ENCODE data around the gene C16orf90. TPM values are rescaled to one million over a fixed set of nuclear protein-coding genes. Genes with fewer than 3 reads are reported as not detected.
"Not testable (repeated sequence)": the region's sequence is repeated elsewhere in the genome, so short reads cannot be mapped to it uniquely, and the experiment has no call there.

C16orf90 gene
- total and polyA plus RNA-seq, 5 donors from 2014 or later, result not detected

DNA sequence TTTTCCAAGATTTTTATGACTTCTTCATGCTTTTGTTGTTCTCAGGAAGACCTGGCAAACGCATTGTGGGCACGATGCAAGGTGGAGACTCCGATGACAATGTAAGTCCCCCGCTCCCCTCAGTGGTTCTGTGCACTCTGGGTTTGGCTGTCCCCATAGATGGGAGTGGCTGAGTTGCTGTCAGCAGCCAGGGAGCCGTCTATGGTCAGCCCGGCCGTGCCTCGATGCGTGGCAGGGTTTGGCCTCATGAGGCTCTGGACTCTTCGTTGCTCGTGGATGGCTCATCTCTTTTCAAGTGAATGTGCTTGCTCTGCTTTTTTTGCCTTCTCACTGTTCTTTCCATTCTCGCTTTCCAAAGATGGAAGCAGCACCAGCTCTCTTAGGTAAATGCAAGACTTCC, 37.5 kb upstream of the C16orf90 start:
- no peak overlapping the region for H3K27ac ChIP-seq (ENCODE audit: insufficient read depth, low read length, poor library complexity, severe bottlenecking)
- no peak for ATAC-seq (ENCODE audit: low read depth in 2 of 2)
- H3K36me3 Mint-ChIP-seq, result peaks cover 17% of the 10 kb centered on the region

DNA sequence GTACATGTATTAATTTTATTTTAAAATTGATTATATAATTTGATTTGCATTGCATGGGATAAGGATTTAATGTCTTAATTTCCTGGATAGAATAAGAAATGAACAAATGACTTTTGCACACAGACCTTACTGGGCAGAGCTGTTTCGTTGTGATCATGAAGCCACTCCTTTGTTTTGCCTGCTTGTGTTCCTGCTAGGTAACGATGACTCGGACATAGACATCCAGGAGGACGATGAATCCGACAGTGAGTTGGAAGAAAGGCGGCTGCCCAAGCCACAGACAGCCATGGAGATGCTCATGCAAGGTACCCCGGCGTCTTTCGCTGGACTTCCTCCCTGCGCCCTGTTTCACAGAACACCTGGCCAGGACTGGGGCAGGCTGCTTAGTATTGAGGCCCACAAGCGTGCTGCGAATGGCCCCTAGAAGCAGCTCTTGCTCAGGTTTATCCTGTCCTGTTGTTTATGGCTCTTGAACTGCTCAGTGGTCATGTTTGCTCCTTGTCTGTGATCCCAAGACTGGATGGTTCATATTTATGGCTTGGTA, 35.2 kb upstream of the C16orf90 start:
- H3K9me3 ChIP-seq (ENCODE audit: control insufficient read depth in 2 of 2, low read length in 2 of 2), result no peaks in the 10 kb centered on the region
- no peaks in the 10 kb centered on the region for H3K27me3 ChIP-seq (ENCODE audit: control insufficient read depth, insufficient read depth, low read length)
- H3K4me1 ChIP-seq (ENCODE audit: control insufficient read depth, insufficient read depth, low read length, poor library complexity, severe bottlenecking), result no peaks in the 10 kb centered on the region
- Mint-ChIP-seq H3K27me3 (no peaks in the 10 kb centered on the region), H3K36me3 (peaks cover 14% of the 10 kb centered on the region), H3K27ac (no peak overlapping the region), H3K4me1 (peaks cover 0 to 22% (median 6%) of the 10 kb centered on the region in 4 donors), H3K4me3 (no peak overlapping the region), H3K9me3 (no peaks in the 10 kb centered on the region)
- DNase-seq (no peak), ATAC-seq (ENCODE audit: low read depth in 2 of 2) (no peak)
- no peak overlapping the region for H3K4me3 ChIP-seq (ENCODE audit: low read depth, low read length)
- H3K27ac ChIP-seq (ENCODE audit: insufficient read depth, low read length, poor library complexity, severe bottlenecking), result no peak overlapping the region
- H3K36me3 ChIP-seq (ENCODE audit: control insufficient read depth, insufficient read depth, low read length), result peaks cover 18% of the 10 kb centered on the region

More for the DNA sequence above, 37.5 kb upstream of the C16orf90 start:
- Histone ChIP-seq H3K27me3 (ENCODE audit: control insufficient read depth, insufficient read depth, low read length) (no peaks in the 10 kb centered on the region), H3K36me3 (ENCODE audit: control insufficient read depth, insufficient read depth, low read length) (peaks cover 11% of the 10 kb centered on the region), H3K4me1 (ENCODE audit: control insufficient read depth, insufficient read depth, low read length, poor library complexity, severe bottlenecking) (no peaks in the 10 kb centered on the region), H3K9me3 (ENCODE audit: control insufficient read depth in 2 of 2, low read length in 2 of 2) (no peaks in the 10 kb centered on the region), H3K4me3 (ENCODE audit: low read depth, low read length) (no peak overlapping the region)
- peak overlapping the region in 1 of 3 donors; percentile 20 for H3K27ac Mint-ChIP-seq
- H3K4me3 Mint-ChIP-seq, result no peak overlapping the region
- H3K27me3 Mint-ChIP-seq, result no peaks in the 10 kb centered on the region
- DNase-seq, result no peak
- H3K4me1 Mint-ChIP-seq, result peaks cover 0 to 18% (median 4%) of the 10 kb centered on the region in 4 donors
- H3K9me3 Mint-ChIP-seq, result no peaks in the 10 kb centered on the region

DNA sequence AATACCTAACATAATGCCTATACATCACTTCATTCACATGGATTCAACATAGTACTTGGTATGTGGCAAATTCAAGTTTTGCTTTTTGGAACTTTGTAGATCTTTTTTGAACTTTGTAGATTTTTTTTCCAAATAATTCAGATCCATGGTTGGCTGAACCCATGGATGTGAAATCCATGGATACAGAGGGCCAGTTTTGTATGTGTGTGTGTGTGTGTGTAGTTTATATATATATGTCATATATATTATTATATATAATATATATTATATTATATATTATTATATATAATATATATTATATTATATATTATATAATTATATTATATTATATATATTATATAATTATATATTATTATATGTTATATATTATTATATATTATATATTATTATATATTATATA, 33.9 kb upstream of the C16orf90 start:
- Mint-ChIP-seq H3K27ac (no peak overlapping the region), H3K4me1 (peaks cover 0 to 14% (median 4%) of the 10 kb centered on the region in 4 donors), H3K36me3 (peaks cover 21% of the 10 kb centered on the region), H3K27me3 (no peaks in the 10 kb centered on the region), H3K4me3 (no peak overlapping the region), H3K9me3 (no peaks in the 10 kb centered on the region)
- no peaks in the 10 kb centered on the region for H3K9me3 ChIP-seq (ENCODE audit: control insufficient read depth in 2 of 2, low read length in 2 of 2)
- no peaks in the 10 kb centered on the region for H3K27me3 ChIP-seq (ENCODE audit: control insufficient read depth, insufficient read depth, low read length)
- H3K4me3 ChIP-seq (ENCODE audit: low read depth, low read length), result no peak overlapping the region
- peaks cover 25% of the 10 kb centered on the region for H3K36me3 ChIP-seq (ENCODE audit: control insufficient read depth, insufficient read depth, low read length)
- no peaks in the 10 kb centered on the region for H3K4me1 ChIP-seq (ENCODE audit: control insufficient read depth, insufficient read depth, low read length, poor library complexity, severe bottlenecking)
- no peak for ATAC-seq (ENCODE audit: low read depth in 2 of 2)
- DNase-seq, result no peak
- no peak overlapping the region for H3K27ac ChIP-seq (ENCODE audit: insufficient read depth, low read length, poor library complexity, severe bottlenecking)

DNA sequence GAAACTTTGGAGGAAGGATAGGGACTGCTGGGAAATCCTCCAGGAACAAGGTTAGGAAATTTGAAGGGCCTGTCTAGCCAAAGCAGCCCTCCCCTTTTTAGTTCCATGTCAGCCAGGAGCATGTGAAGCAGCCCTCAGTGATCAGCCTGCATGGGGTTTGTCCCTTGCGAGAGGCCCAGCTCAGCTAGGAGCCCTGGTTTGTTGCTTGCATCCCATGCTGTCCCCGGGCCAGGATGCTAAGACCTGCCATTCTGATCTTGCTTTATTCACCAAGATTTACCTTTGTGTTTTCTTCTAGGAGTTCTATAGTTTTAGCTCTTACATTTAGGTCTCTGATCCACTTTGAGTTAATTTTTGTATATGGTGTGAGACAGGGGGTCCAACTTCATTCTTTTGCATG, 33.1 kb upstream of the C16orf90 start:
- no peaks in the 10 kb centered on the region for H3K27me3 Mint-ChIP-seq
- ATAC-seq (ENCODE audit: low read depth in 2 of 2) (no peak), DNase-seq (no peak)
- Histone ChIP-seq H3K9me3 (ENCODE audit: control insufficient read depth in 2 of 2, low read length in 2 of 2) (no peaks in the 10 kb centered on the region), H3K4me1 (ENCODE audit: control insufficient read depth, insufficient read depth, low read length, poor library complexity, severe bottlenecking) (no peaks in the 10 kb centered on the region), H3K4me3 (ENCODE audit: low read depth, low read length) (no peak overlapping the region), H3K27me3 (ENCODE audit: control insufficient read depth, insufficient read depth, low read length) (no peaks in the 10 kb centered on the region), H3K27ac (ENCODE audit: insufficient read depth, low read length, poor library complexity, severe bottlenecking) (no peak overlapping the region), H3K36me3 (ENCODE audit: control insufficient read depth, insufficient read depth, low read length) (peaks cover 30% of the 10 kb centered on the region)
- H3K36me3 Mint-ChIP-seq, result peaks cover 17% of the 10 kb centered on the region
- no peak overlapping the region for H3K4me3 Mint-ChIP-seq
- peak overlapping the region in 2 of 3 donors; percentile 2 to 48 for H3K27ac Mint-ChIP-seq
- peaks cover 0 to 12% (median 4%) of the 10 kb centered on the region in 4 donors for H3K4me1 Mint-ChIP-seq
- H3K9me3 Mint-ChIP-seq, result no peaks in the 10 kb centered on the region

DNA sequence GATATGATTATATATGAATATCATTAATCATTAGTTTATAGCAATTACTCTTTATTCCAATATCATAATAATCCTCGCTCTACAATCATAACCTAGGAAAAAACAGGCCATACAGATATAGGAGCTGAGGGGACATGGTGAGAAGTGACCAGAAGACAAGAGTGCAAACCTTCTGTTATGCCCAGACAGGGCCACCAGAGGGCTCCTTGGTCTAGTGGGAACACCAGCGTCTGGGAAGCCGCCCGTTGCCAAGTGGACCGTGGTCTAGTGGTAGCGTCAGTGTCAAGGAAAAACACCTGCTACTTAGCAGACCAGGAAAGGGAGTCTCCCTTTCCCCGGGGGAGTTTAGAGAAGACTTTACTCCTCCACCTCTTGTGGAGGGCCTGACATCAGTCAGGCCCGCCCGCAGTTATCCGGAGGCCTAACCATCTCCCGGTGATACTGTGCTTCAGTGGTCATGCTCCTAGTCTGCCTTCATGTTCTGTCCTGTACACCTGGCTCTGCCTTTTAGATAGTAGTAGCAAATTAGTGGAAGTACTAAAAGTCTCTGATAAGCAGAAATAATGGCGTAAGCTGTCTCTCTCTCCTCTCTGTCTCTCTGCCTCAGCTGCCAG, 32.0 kb upstream of the C16orf90 start:
- ATAC-seq (ENCODE audit: low read depth in 2 of 2); H3K27ac Mint-ChIP-seq; H3K27me3 ChIP-seq (ENCODE audit: control insufficient read depth, insufficient read depth, low read length); H3K27me3 Mint-ChIP-seq; H3K4me1 ChIP-seq (ENCODE audit: control insufficient read depth, insufficient read depth, low read length, poor library complexity, severe bottlenecking); H3K9me3 Mint-ChIP-seq; H3K4me3 ChIP-seq (ENCODE audit: low read depth, low read length); H3K4me3 Mint-ChIP-seq; H3K27ac ChIP-seq (ENCODE audit: insufficient read depth, low read length, poor library complexity, severe bottlenecking); H3K9me3 ChIP-seq (ENCODE audit: control insufficient read depth in 2 of 2, low read length in 2 of 2): not testable (repeated sequence)
- H3K36me3 Mint-ChIP-seq, result peaks cover 20% of the 10 kb centered on the region
- H3K36me3 ChIP-seq (ENCODE audit: control insufficient read depth, insufficient read depth, low read length), result peaks cover 34% of the 10 kb centered on the region
- H3K4me1 Mint-ChIP-seq, result peaks cover 0 to 12% (median 4%) of the 10 kb centered on the region in 4 donors
- peak in 2 of 3 donors; percentile 21 to 39 for DNase-seq

DNA sequence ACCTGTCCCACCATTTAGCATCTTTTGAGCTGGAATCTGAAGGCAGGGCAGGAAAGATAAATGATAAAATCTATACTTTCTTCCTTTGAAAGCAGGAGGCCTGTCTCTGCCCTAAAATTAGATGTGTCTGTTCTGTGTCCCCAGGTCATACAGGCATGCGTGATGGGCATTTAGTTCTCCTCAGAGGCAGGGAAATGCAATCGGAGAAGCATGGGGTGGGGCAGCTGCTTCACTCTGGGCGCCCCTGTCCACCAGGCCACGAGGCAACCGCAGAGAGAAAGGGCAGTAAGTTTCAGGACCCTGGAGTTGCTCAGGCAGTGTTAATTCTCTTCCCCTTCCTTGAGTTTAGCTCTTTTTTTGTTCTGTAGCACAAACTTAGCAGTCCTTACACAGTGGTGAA, 30.7 kb upstream of the C16orf90 start:
- Histone ChIP-seq H3K4me1 (ENCODE audit: control insufficient read depth, insufficient read depth, low read length, poor library complexity, severe bottlenecking) (no peaks in the 10 kb centered on the region), H3K36me3 (ENCODE audit: control insufficient read depth, insufficient read depth, low read length) (peaks cover 33% of the 10 kb centered on the region), H3K4me3 (ENCODE audit: low read depth, low read length) (no peak overlapping the region), H3K27ac (ENCODE audit: insufficient read depth, low read length, poor library complexity, severe bottlenecking) (no peak overlapping the region), H3K27me3 (ENCODE audit: control insufficient read depth, insufficient read depth, low read length) (no peaks in the 10 kb centered on the region), H3K9me3 (ENCODE audit: control insufficient read depth in 2 of 2, low read length in 2 of 2) (no peaks in the 10 kb centered on the region)
- H3K4me1 Mint-ChIP-seq, result peaks cover 0 to 12% (median 4%) of the 10 kb centered on the region in 4 donors
- no peak overlapping the region for H3K4me3 Mint-ChIP-seq
- H3K9me3 Mint-ChIP-seq, result no peaks in the 10 kb centered on the region
- DNase-seq (no peak), ATAC-seq (ENCODE audit: low read depth in 2 of 2) (no peak)
- peak overlapping the region in 2 of 3 donors; percentile 71 to 82 for H3K27ac Mint-ChIP-seq
- H3K27me3 Mint-ChIP-seq, result no peaks in the 10 kb centered on the region
- peaks cover 20% of the 10 kb centered on the region for H3K36me3 Mint-ChIP-seq

DNA sequence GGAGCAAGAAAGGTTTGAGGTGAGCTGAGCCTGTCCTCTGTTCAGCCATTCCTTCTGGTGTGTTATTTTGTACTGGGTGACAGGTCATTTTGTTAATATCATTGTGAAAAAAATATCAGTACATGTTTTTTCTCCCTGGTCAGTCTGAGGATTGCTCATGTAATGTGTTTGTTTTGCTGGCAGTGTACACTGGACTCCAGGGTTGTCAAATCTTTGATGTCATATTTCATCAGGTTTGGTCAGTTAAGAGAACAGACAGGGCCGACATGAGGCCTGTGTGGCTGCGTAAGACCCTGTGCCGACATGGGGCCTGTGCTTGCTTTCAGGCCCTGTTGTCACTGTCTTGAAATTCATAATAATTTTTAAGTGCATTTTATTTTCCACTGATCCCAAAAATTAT, 28.0 kb upstream of the C16orf90 start:
- Mint-ChIP-seq H3K4me3 (no peak overlapping the region), H3K9me3 (no peaks in the 10 kb centered on the region), H3K36me3 (peaks cover 34% of the 10 kb centered on the region), H3K27ac (no peak overlapping the region), H3K27me3 (no peaks in the 10 kb centered on the region), H3K4me1 (peaks cover 0 to 9% (median 4%) of the 10 kb centered on the region in 4 donors)
- no peak for DNase-seq
- H3K27me3 ChIP-seq (ENCODE audit: control insufficient read depth, insufficient read depth, low read length), result no peaks in the 10 kb centered on the region
- H3K27ac ChIP-seq (ENCODE audit: insufficient read depth, low read length, poor library complexity, severe bottlenecking), result no peak overlapping the region
- no peak for ATAC-seq (ENCODE audit: low read depth in 2 of 2)
- H3K9me3 ChIP-seq (ENCODE audit: control insufficient read depth in 2 of 2, low read length in 2 of 2), result no peaks in the 10 kb centered on the region
- H3K4me3 ChIP-seq (ENCODE audit: low read depth, low read length), result no peak overlapping the region
- H3K4me1 ChIP-seq (ENCODE audit: control insufficient read depth, insufficient read depth, low read length, poor library complexity, severe bottlenecking), result no peaks in the 10 kb centered on the region
- H3K36me3 ChIP-seq (ENCODE audit: control insufficient read depth, insufficient read depth, low read length), result peaks cover 40% of the 10 kb centered on the region

DNA sequence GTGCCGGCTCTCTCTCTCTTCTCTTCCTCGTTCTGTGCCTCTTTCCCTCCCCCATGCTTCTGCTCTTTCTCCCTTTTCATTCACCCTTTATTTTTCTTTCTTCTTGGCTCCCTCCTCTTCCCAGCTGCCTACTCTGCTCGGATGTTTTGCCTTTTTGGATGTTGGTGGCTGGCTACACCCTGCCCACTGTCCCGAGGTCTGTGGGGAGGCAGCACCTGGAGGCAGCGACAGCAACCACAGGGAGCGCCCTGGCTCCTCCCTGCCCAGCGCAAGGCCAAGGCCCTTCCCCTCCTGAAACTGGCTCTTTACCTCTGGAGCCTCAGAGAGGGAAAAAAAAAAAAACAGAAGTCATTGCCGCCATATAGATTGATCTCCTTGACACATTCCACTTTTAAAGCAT, 25.6 kb upstream of the C16orf90 start:
- no peak overlapping the region for H3K4me3 Mint-ChIP-seq
- no peak overlapping the region for H3K4me3 ChIP-seq (ENCODE audit: low read depth, low read length)
- H3K9me3 Mint-ChIP-seq, result no peaks in the 10 kb centered on the region
- H3K27me3 ChIP-seq (ENCODE audit: control insufficient read depth, insufficient read depth, low read length), result no peaks in the 10 kb centered on the region
- H3K36me3 ChIP-seq (ENCODE audit: control insufficient read depth, insufficient read depth, low read length), result peaks cover 50% of the 10 kb centered on the region
- DNase-seq (no peak), ATAC-seq (ENCODE audit: low read depth in 2 of 2) (no peak)
- H3K27ac Mint-ChIP-seq, result peak overlapping the region in 2 of 3 donors; percentile 29 to 83
- peaks cover 46% of the 10 kb centered on the region for H3K36me3 Mint-ChIP-seq
- H3K4me1 Mint-ChIP-seq, result peaks cover 0 to 4% (median under 1%) of the 10 kb centered on the region in 4 donors
- no peaks in the 10 kb centered on the region for H3K4me1 ChIP-seq (ENCODE audit: control insufficient read depth, insufficient read depth, low read length, poor library complexity, severe bottlenecking)
- peak overlapping the region; percentile 1 for H3K27ac ChIP-seq (ENCODE audit: insufficient read depth, low read length, poor library complexity, severe bottlenecking)
- H3K27me3 Mint-ChIP-seq, result no peaks in the 10 kb centered on the region
- no peaks in the 10 kb centered on the region for H3K9me3 ChIP-seq (ENCODE audit: control insufficient read depth in 2 of 2, low read length in 2 of 2)
